H1 (cell line): ENCODE measurements around the gene EIPR1. TPM values are rescaled to one million over a fixed set of nuclear protein-coding genes. Genes with fewer than 3 reads are reported as not detected.

Source experiments
- CTCF ChIA-PET: fragments of 300-600 bp; sonication (Branson Sonifier 250); formaldehyde crosslinking; loops from one replicate; lab custom pipeline; 2021; ENCODE audit not compliant: partially characterized antibody; lab: Charles Lee
- POLR2A ChIA-PET: fragments of 300-600 bp; sonication (Branson Sonifier 250); formaldehyde crosslinking; loops from one replicate; lab custom pipeline; 2021; ENCODE audit warnings: inconsistent platforms; ENCODE audit not compliant: partially characterized antibody; lab: Charles Lee
- DNase-seq, 2 experiments: peaks; one replicate each; pipeline versions ENCODE4 v3.0.0 to v3.0.0-alpha.2; 2010 to 2022; ENCODE audit warnings: low spot score in 2 of 2, low read depth in 1 of 2, mixed read lengths in 1 of 2
- FAIRE-seq: peaks from 2 replicates; lab custom pipeline; 2011; peaks lifted over from hg19 to GRCh38; lab: Jason Lieb, UNC
- H2AFZ ChIP-seq: 2 replicates; pipeline ENCODE4 v1.8.1; 2012; ENCODE audit warnings: low read length, inconsistent platforms
- H2AK5ac ChIP-seq: 2 replicates; pipeline ENCODE4 v1.6.1; 2013; ENCODE audit warnings: low read depth, low read length
- H2BK120ac ChIP-seq: replicated peaks from 2 replicates; pipeline ENCODE3; 2013; ENCODE audit warnings: low read depth, low read length, inconsistent platforms
- H2BK12ac ChIP-seq: 2 replicates; pipeline ENCODE4 v1.6.1; 2013; ENCODE audit warnings: low read depth, low read length
- H2BK15ac ChIP-seq: 2 replicates; pipeline ENCODE4 v1.6.1; 2013; ENCODE audit warnings: low read length
- H2BK20ac ChIP-seq: 2 replicates; pipeline ENCODE4 v1.6.1; 2013; ENCODE audit warnings: low read length
- H2BK5ac ChIP-seq: 2 replicates; pipeline ENCODE4 v1.6.1; 2013; ENCODE audit warnings: low read depth, low read length
- H3K14ac ChIP-seq: 2 replicates; pipeline ENCODE4 v1.6.1; 2013; ENCODE audit warnings: inconsistent platforms; ENCODE audit not compliant: insufficient read length
- H3K18ac ChIP-seq: 2 replicates; pipeline ENCODE4 v1.6.1; 2013; ENCODE audit warnings: low read length; ENCODE audit errors: extremely low read depth
- H3K23ac ChIP-seq: 2 replicates; pipeline ENCODE4 v1.6.1; 2013; ENCODE audit warnings: inconsistent platforms; ENCODE audit not compliant: insufficient read length
- H3K23me2 ChIP-seq: 2 replicates; pipeline ENCODE4 v1.6.1; 2013; ENCODE audit warnings: low read depth, low read length
- H3K27ac ChIP-seq: 2 replicates; pipeline ENCODE4 v1.6.1; 2011; ENCODE audit warnings: low read depth, low read length, inconsistent platforms
- H3K27me3 ChIP-seq, 4 experiments: replicated peaks in 1 of 4; 1 replicate in 1 of 4; 2 replicates in 3 of 4; pipeline versions ENCODE4 v1.6.1 to v1.8.1; 2011 to 2013; ENCODE audit warnings: low read length in 3 of 4, mild to moderate bottlenecking in 3 of 4, inconsistent platforms in 2 of 4, mixed read lengths in 2 of 4, moderate library complexity in 1 of 4; ENCODE audit not compliant: control insufficient read depth in 3 of 4, insufficient read depth in 3 of 4; ENCODE audit errors: extremely low read depth in 1 of 4
- H3K36me3 ChIP-seq, 4 experiments: 2 replicates each; pipeline versions ENCODE4 v1.6.1 to v1.8.1; 2011 to 2013; ENCODE audit warnings: mild to moderate bottlenecking in 4 of 4, low read length in 3 of 4, moderate library complexity in 2 of 4, control low read depth in 1 of 4, inconsistent platforms in 1 of 4; ENCODE audit not compliant: insufficient read depth in 4 of 4, control insufficient read depth in 2 of 4
- H3K4ac ChIP-seq: replicated peaks from 2 replicates; pipeline ENCODE3; 2013; ENCODE audit warnings: low read length, low read depth, mixed read lengths, inconsistent platforms; ENCODE audit not compliant: insufficient read length
- H3K4me1 ChIP-seq, 4 experiments: replicated peaks in 1 of 4; 1 replicate in 1 of 4; 2 replicates in 3 of 4; pipeline versions ENCODE4 v1.6.1 to v1.8.1; 2011 to 2013; ENCODE audit warnings: low read length in 3 of 4, inconsistent platforms in 2 of 4, mixed read lengths in 1 of 4; ENCODE audit not compliant: insufficient read depth in 4 of 4, control insufficient read depth in 3 of 4
- H3K4me2 ChIP-seq, 2 experiments: 2 replicates each; pipeline versions ENCODE4 v1.6.1 to v1.8.1; 2011 to 2013; ENCODE audit warnings: low read depth in 2 of 2, low read length in 2 of 2, control low read depth in 1 of 2, inconsistent platforms in 1 of 2, mild to moderate bottlenecking in 1 of 2; ENCODE audit not compliant: insufficient read depth in 1 of 2
- H3K4me3 ChIP-seq, 4 experiments: fragments of 200-600, 300-600 bp in 1 of 4; sonication (generic), shearing (Covaris generic), sonication (Bioruptor Twin) in 1 of 4; 2 replicates each; pipeline versions ENCODE4 v1.5.1 to v1.8.1; 2011 to 2016; ENCODE audit warnings: low read length in 4 of 4, low read depth in 3 of 4, control low read depth in 2 of 4, inconsistent platforms in 2 of 4, mild to moderate bottlenecking in 2 of 4, mixed read lengths in 1 of 4, moderate library complexity in 1 of 4; ENCODE audit not compliant: insufficient read depth in 2 of 4; ENCODE audit errors: extremely low read depth in 1 of 4
- H3K56ac ChIP-seq: replicated peaks from 2 replicates; pipeline ENCODE3; 2013; ENCODE audit warnings: low read depth, mild to moderate bottlenecking, mixed read lengths, low read length, inconsistent platforms; ENCODE audit not compliant: insufficient read length
- H3K79me1 ChIP-seq: 2 replicates; pipeline ENCODE4 v1.6.1; 2013; ENCODE audit warnings: low read depth, low read length, control low read depth
- H3K79me2 ChIP-seq, 2 experiments: 2 replicates each; pipeline versions ENCODE4 v1.6.1 to v1.8.1; 2012 to 2013; ENCODE audit warnings: low read length in 2 of 2, mild to moderate bottlenecking in 2 of 2, inconsistent platforms in 1 of 2; ENCODE audit not compliant: insufficient read depth in 2 of 2, control insufficient read depth in 1 of 2
- H3K9ac ChIP-seq, 4 experiments: replicated peaks in 1 of 4; 1 replicate in 1 of 4; 2 replicates in 3 of 4; pipeline versions ENCODE4 v1.6.1 to v1.8.1; 2011 to 2013; ENCODE audit warnings: low read depth in 3 of 4, low read length in 3 of 4, control low read depth in 2 of 4, mild to moderate bottlenecking in 2 of 4, moderate library complexity in 2 of 4, inconsistent platforms in 1 of 4; ENCODE audit errors: extremely low read depth in 1 of 4
- H3K9me3 ChIP-seq, 2 experiments: 2 replicates each; pipeline versions ENCODE4 v1.6.1 to v1.8.1; 2012 to 2013; ENCODE audit warnings: mild to moderate bottlenecking in 2 of 2, moderate library complexity in 2 of 2, control low read depth in 1 of 2, inconsistent platforms in 1 of 2, low read depth in 1 of 2, low read length in 1 of 2, mixed read lengths in 1 of 2; ENCODE audit not compliant: insufficient read depth in 2 of 2
- H4K20me1 ChIP-seq, 2 experiments: replicated peaks in 1 of 2; 2 replicates each; pipeline versions ENCODE3 to v1.8.1; 2011 to 2013; ENCODE audit warnings: inconsistent platforms in 2 of 2, low read length in 2 of 2, mild to moderate bottlenecking in 1 of 2; ENCODE audit not compliant: insufficient read depth in 2 of 2, control insufficient read depth in 1 of 2
- H4K5ac ChIP-seq: 2 replicates; pipeline ENCODE4 v1.6.1; 2013; ENCODE audit warnings: low read length, low read depth, mixed read lengths, inconsistent platforms; ENCODE audit not compliant: insufficient read length
- H4K8ac ChIP-seq: 2 replicates; pipeline ENCODE4 v1.8.0; 2013; ENCODE audit warnings: mild to moderate bottlenecking, moderate library complexity, low read length, inconsistent platforms; ENCODE audit not compliant: insufficient read depth; ENCODE audit errors: extremely low read depth
- H4K91ac ChIP-seq: replicated peaks from 2 replicates; pipeline ENCODE3; 2013; ENCODE audit warnings: low read length, mixed read lengths, inconsistent platforms; ENCODE audit not compliant: insufficient read length
- CREB1 ChIP-seq: IDR thresholded peaks from 2 replicates; pipeline ENCODE4 v1.6.1; 2012; ENCODE audit warnings: inconsistent platforms
- RAD21 ChIP-seq, 2 experiments: IDR thresholded peaks in 1 of 2; conservative IDR thresholded peaks in 1 of 2; 2 replicates each; pipeline ENCODE4 v1.6.1; 2011; ENCODE audit warnings: low read depth in 2 of 2, low read length in 2 of 2, improper control_type of control experiment in 1 of 2, inconsistent platforms in 1 of 2, mild to moderate bottlenecking in 1 of 2, moderate library complexity in 1 of 2
- WGBS, 2 experiments: shearing (Covaris generic) in 1 of 2; methylation state at CpG; one replicate each; pipeline versions ENCODE4 v1.1.6 to v1.1.7; 2013 to 2015; ENCODE audit warnings: low lambda C conversion rate in 2 of 2, mixed read lengths in 2 of 2, inconsistent platforms in 1 of 2, low coverage in 1 of 2, missing lambda C conversion rate in 1 of 2; ENCODE audit not compliant: insufficient replicate concordance in 2 of 2, insufficient coverage in 1 of 2, insufficient read length in 1 of 2; ENCODE audit errors: extremely low coverage in 1 of 2, missing lambda C conversion rate in 1 of 2; 5-methylcytosine and 5-hydroxymethylcytosine counted together
- polyA plus RNA-seq, 7 experiments: library from polyadenylated mRNA; depleted of rRNA in 3 of 7; stranded (reverse) in 5 of 7; unstranded in 2 of 7; fragments of >200 nt in 5 of 7; fragments of 200-250 nt in 2 of 7; gene quantifications; 1 replicate in 5 of 7; 2 replicates in 1 of 7; 4 replicates in 1 of 7; pipeline versions ENCODE4 v1.2.1 to v1.2.3, GENCODE V29; 2011 to 2013; ENCODE audit warnings: missing spikeins in 2 of 7, mixed read lengths in 2 of 7
- total RNA-seq: library from RNA; stranded (reverse); fragmentation: NEBNext Ultra II Directional; extraction: Animal tissue kit (Norgen Biotek cat#: 25700); gene quantifications from 2 replicates; pipeline ENCODE4 v1.2.1, GENCODE V29; 2021
- TF ChIP-seq, protein P1 (sequence below), 3 experiments: IDR thresholded peaks; 1 replicate in 2 of 3; 2 replicates in 1 of 3; pipeline versions ENCODE4 v1.5.1 to v1.6.1; 2011; ENCODE audit warnings: low read length in 3 of 3, mild to moderate bottlenecking in 3 of 3, inconsistent platforms in 2 of 3, low read depth in 1 of 3, moderate library complexity in 1 of 3; ENCODE audit not compliant: insufficient read depth in 1 of 3; ENCODE audit errors: control extremely low read depth in 1 of 3

Gene EIPR1
- total and polyA plus RNA-seq, 2 of the 8 experiments (the other 6 are each of a cell fraction or from before 2014, with no cell fraction given), result 26.3 to 56.4 TPM

DNA sequence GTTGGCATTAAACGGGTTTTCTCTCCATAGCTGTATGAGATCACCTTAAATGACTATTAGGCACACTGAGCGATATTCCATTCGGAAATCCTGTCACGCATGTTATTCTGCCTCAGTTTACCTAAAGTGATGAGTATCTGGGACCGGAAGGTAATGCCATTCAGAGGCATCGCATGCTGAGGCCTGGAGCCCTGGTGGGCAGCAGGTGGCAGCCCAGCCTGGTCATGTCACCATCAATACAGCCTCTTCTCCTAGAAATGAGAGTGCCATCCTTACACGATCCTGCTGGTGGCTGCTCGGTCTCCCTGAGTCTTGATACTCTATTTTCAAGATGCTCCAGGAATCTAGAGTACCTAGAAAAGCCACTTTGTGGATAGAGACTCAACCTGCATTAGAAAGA is 119.8 kb downstream of the EIPR1 start:
- no peak overlapping the region for H4K8ac ChIP-seq
- H4K20me1 ChIP-seq, result peaks cover 0 to 6% of the 10 kb centered on the region in 2 experiments
- peaks cover 10% of the 10 kb centered on the region; the same call in 1 of the 2 replicates for H3K79me1 ChIP-seq
- WGBS, 2 experiments, result 88% methylated on average over 8 of the region's 8 CpGs; no CpG with 5 or more reads in 1 of the 2 experiments
- no peak overlapping the region for H4K91ac ChIP-seq
- POLR2A ChIA-PET, result no interaction called here
- no peak overlapping the region for H2BK20ac ChIP-seq
- no peak overlapping the region for H2AK5ac ChIP-seq
- H2AFZ ChIP-seq, result no peak overlapping the region
- no peak overlapping the region for H3K4me3 ChIP-seq
- TF ChIP-seq RAD21 (IDR thresholded peaks at IDR 0.05 in 1 of 2, conservative IDR thresholded peaks at IDR 0.05 in 1 of 2; ENCODE audit: low read depth in 2 of 2, low read length in 2 of 2), result 0 out of 4 replicates have a peak, but pooled peaks of 1 of the 2 experiments have one; percentile 12
- no peak for TF ChIP-seq CREB1
- TF ChIP-seq, protein P1, sequence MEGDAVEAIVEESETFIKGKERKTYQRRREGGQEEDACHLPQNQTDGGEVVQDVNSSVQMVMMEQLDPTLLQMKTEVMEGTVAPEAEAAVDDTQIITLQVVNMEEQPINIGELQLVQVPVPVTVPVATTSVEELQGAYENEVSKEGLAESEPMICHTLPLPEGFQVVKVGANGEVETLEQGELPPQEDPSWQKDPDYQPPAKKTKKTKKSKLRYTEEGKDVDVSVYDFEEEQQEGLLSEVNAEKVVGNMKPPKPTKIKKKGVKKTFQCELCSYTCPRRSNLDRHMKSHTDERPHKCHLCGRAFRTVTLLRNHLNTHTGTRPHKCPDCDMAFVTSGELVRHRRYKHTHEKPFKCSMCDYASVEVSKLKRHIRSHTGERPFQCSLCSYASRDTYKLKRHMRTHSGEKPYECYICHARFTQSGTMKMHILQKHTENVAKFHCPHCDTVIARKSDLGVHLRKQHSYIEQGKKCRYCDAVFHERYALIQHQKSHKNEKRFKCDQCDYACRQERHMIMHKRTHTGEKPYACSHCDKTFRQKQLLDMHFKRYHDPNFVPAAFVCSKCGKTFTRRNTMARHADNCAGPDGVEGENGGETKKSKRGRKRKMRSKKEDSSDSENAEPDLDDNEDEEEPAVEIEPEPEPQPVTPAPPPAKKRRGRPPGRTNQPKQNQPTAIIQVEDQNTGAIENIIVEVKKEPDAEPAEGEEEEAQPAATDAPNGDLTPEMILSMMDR (IDR thresholded peaks at IDR 0.05; ENCODE audit: control extremely low read depth in 1 of 3, insufficient read depth in 1 of 3, low read depth in 1 of 3, low read length in 3 of 3), result peak in 1 of 3 experiments; percentile 1; a peak in 1 of 4 replicates
- TF ChIP-seq, all 59 proteins: peak for 2
- no peaks in the 10 kb centered on the region for H3K79me2 ChIP-seq
- H2BK120ac ChIP-seq, result no peak overlapping the region
- H3K4me1 ChIP-seq, result peaks cover 0 to 4% (median 0%) of the 10 kb centered on the region in 4 experiments; a peak in 3 of 7 replicates
- H3K9ac ChIP-seq, result no peak overlapping the region
- no peaks in the 10 kb centered on the region; a peak in 1 of 8 replicates for H3K36me3 ChIP-seq
- no peak for FAIRE-seq
- H3K56ac ChIP-seq, result no peak overlapping the region
- no peak overlapping the region for H3K14ac ChIP-seq
- no peaks in the 10 kb centered on the region for H3K9me3 ChIP-seq
- no peak overlapping the region for H2BK15ac ChIP-seq
- H3K23me2 ChIP-seq, result no peaks in the 10 kb centered on the region
- no peak overlapping the region for H2BK5ac ChIP-seq
- no peak for DNase-seq
- no peak overlapping the region for H2BK12ac ChIP-seq
- H3K27ac ChIP-seq, result no peak overlapping the region
- H3K27me3 ChIP-seq, result no peaks in the 10 kb centered on the region; a peak in 1 of 7 replicates
- no peak overlapping the region for H3K4me2 ChIP-seq
- H3K4ac ChIP-seq, result no peak overlapping the region
- no peak overlapping the region for H3K18ac ChIP-seq
- H3K23ac ChIP-seq, result no peak overlapping the region
- CTCF ChIA-PET, result no interaction called here
- no peak overlapping the region for H4K5ac ChIP-seq
